GM23248 (cell line): ENCODE results near the gene SLC25A11. TPM values are rescaled to one million over a fixed set of nuclear protein-coding genes. Genes with fewer than 3 reads are reported as not detected.

ENCODE experiments used
- DNase-seq: peaks from one replicate; pipeline ENCODE4 v3.0.0-alpha.2; 2015
- H2AFZ ChIP-seq: fragments of 200-600 bp; sonication (generic); 2 replicates; pipeline ENCODE4 v1.6.1; 2016; ENCODE audit warnings: antibody characterized with exemption
- H3F3A ChIP-seq: fragments of 200-600 bp; sonication (generic); 2 replicates; pipeline ENCODE4 v1.6.1; 2016; ENCODE audit warnings: mild to moderate bottlenecking, antibody characterized with exemption, mixed run types; ENCODE audit not compliant: insufficient read depth
- H3K27ac ChIP-seq: fragments of 200-600 bp; sonication (generic); 2 replicates; pipeline ENCODE4 v1.5.1; 2016; ENCODE audit warnings: mild to moderate bottlenecking
- H3K27me3 ChIP-seq: fragments of 200-600 bp; sonication (generic); replicated peaks from 2 replicates; pipeline ENCODE4 v1.6.1; 2016; ENCODE audit warnings: mild to moderate bottlenecking; ENCODE audit not compliant: insufficient read depth
- H3K36me3 ChIP-seq: fragments of 200-600 bp; sonication (generic); 2 replicates; pipeline ENCODE4 v1.6.1; 2016; ENCODE audit warnings: low read depth, mild to moderate bottlenecking
- H3K4me1 ChIP-seq: fragments of 200-600 bp; sonication (generic); 2 replicates; pipeline ENCODE4 v1.6.1; 2016; ENCODE audit warnings: mild to moderate bottlenecking; ENCODE audit not compliant: insufficient read depth
- H3K4me2 ChIP-seq: fragments of 200-600 bp; sonication (generic); one replicate; pipeline ENCODE4 v1.6.1; 2016; ENCODE audit warnings: mild to moderate bottlenecking; ENCODE audit not compliant: unreplicated experiment
- H3K4me3 ChIP-seq: fragments of 200-600 bp; sonication (generic); 2 replicates; pipeline ENCODE4 v1.5.1; 2016; ENCODE audit warnings: mild to moderate bottlenecking
- H3K79me2 ChIP-seq: fragments of 200-600 bp; sonication (generic); 2 replicates; pipeline ENCODE4 v1.6.1; 2016; ENCODE audit warnings: mild to moderate bottlenecking; ENCODE audit not compliant: insufficient read depth
- H3K9ac ChIP-seq: fragments of 200-600 bp; sonication (generic); 2 replicates; pipeline ENCODE4 v1.6.1; 2016; ENCODE audit warnings: mild to moderate bottlenecking
- H3K9me2 ChIP-seq: fragments of 200-600 bp; sonication (generic); 2 replicates; pipeline ENCODE4 v1.6.1; 2016; ENCODE audit warnings: mixed run types, mild to moderate bottlenecking, moderate library complexity; ENCODE audit not compliant: insufficient read depth
- H3K9me3 ChIP-seq: fragments of 200-600 bp; sonication (generic); one replicate; pipeline ENCODE4 v1.6.1; 2017; ENCODE audit warnings: low read depth
- H4K20me1 ChIP-seq: fragments of 200-600 bp; sonication (generic); 2 replicates; pipeline ENCODE4 v1.6.0; 2016; ENCODE audit not compliant: insufficient read depth
- EZH2 ChIP-seq: fragments of 200-600 bp; sonication (generic); IDR thresholded peaks from 2 replicates; pipeline ENCODE4 v1.6.1; 2018; ENCODE audit warnings: antibody characterized with exemption, mild to moderate bottlenecking; ENCODE audit not compliant: insufficient read depth, poor library complexity, severe bottlenecking
- EZH2phosphoT487 ChIP-seq: fragments of 200-600 bp; sonication (generic); IDR thresholded peaks from 2 replicates; pipeline ENCODE4 v1.6.1; 2018; ENCODE audit warnings: antibody characterized with exemption, moderate library complexity, mild to moderate bottlenecking, low read depth; ENCODE audit not compliant: insufficient read depth
- WGBS, 2 experiments: methylation state at CpG; one replicate each; pipeline ENCODE4 v1.1.6; 2015 to 2017; ENCODE audit warnings: low lambda C conversion rate in 2 of 2, low coverage in 1 of 2; ENCODE audit errors: missing lambda C conversion rate in 2 of 2; 5-methylcytosine and 5-hydroxymethylcytosine counted together
- in situ Hi-C: fragments of 300-500 bp; cut with MboI; formaldehyde crosslinking; loops from 2 replicates; pipeline ENCODE4 v1.15.0; 2020
- polyA plus RNA-seq: library from polyadenylated mRNA; unstranded; fragments of >200 nt; fragmentation: Nextera tagmentation; extraction: Ambion mirVana; gene quantifications from 2 replicates; pipeline ENCODE4 v1.2.1, GENCODE V29; 2016
- total RNA-seq: library from RNA; depleted of rRNA; stranded (reverse); fragments of >200 nt; shearing (Covaris generic); gene quantifications from 2 replicates; pipeline ENCODE4 v1.2.3, GENCODE V29; 2014

SLC25A11 gene
- total and polyA plus RNA-seq, 2 experiments from 2014 or later = 68.5 to 71.4 TPM

GRCh38 chr17:4967539-4968485 is 28.0 kb upstream of the SLC25A11 start, which contains the start of gene SPAG7:
SPAG7 (minus strand) TSS chr17:4967817; CDS start chr17:4967804, 13 bp downstream.
- H3K27ac ChIP-seq = peak within 1 kb of the TSS; percentile 96
- WGBS, 2 experiments = 3 to 4% methylated on average over 62 to 66 of the region's 66 CpGs
- H3K9me2 ChIP-seq = no peaks in the 10 kb centered on the region
- H3K4me3 ChIP-seq = peak within 1 kb of the TSS; percentile 85
- TF ChIP-seq EZH2 (no peak), EZH2phosphoT487 (no peak)
- in situ Hi-C loops = no loop called here
- peak; percentile 97 for DNase-seq
- peaks cover 45% of the 10 kb centered on the region for H3F3A ChIP-seq
- no peaks in the 10 kb centered on the region for H3K27me3 ChIP-seq
- H3K4me1 ChIP-seq = peaks cover 24% of the 10 kb centered on the region
- peak within 1 kb of the TSS; percentile 91 for H3K9ac ChIP-seq
- H3K79me2 ChIP-seq = peaks cover 24% of the 10 kb centered on the region
- peak within 1 kb of the TSS; percentile 96 for H3K4me2 ChIP-seq
- peak within 1 kb of the TSS; percentile 55 for H2AFZ ChIP-seq
- H3K36me3 ChIP-seq = no peaks in the 10 kb centered on the region
- H3K9me3 ChIP-seq = no peaks in the 10 kb centered on the region
- no peaks in the 10 kb centered on the region for H4K20me1 ChIP-seq

GRCh38 chr17:4966844-4967538 is 27.1 kb upstream of the SLC25A11 start:
- WGBS, 2 experiments = 1 to 2% methylated on average over 40 to 41 of the region's 42 CpGs
- H3K36me3 ChIP-seq = no peaks in the 10 kb centered on the region
- in situ Hi-C loops = no loop called here
- peak overlapping the region; percentile 91 for H3K9ac ChIP-seq
- TF ChIP-seq EZH2 (no peak), EZH2phosphoT487 (no peak)
- H3K9me3 ChIP-seq = no peaks in the 10 kb centered on the region
- H3K79me2 ChIP-seq = peaks cover 24% of the 10 kb centered on the region
- H4K20me1 ChIP-seq = no peaks in the 10 kb centered on the region
- H3K4me1 ChIP-seq = peaks cover 24% of the 10 kb centered on the region
- peak overlapping the region; percentile 96 for H3K27ac ChIP-seq
- peak overlapping the region; percentile 85 for H3K4me3 ChIP-seq
- no peaks in the 10 kb centered on the region for H3K9me2 ChIP-seq
- DNase-seq = peak; percentile 99
- H3K4me2 ChIP-seq = peak overlapping the region; percentile 96
- H3F3A ChIP-seq = peaks cover 45% of the 10 kb centered on the region
- H2AFZ ChIP-seq = 0 out of 2 replicates have a peak overlapping the region, but pooled peaks have one; percentile 8
- no peaks in the 10 kb centered on the region for H3K27me3 ChIP-seq

GRCh38 chr17:4965311-4965986 is 25.6 kb upstream of the SLC25A11 start:
- peaks cover 24% of the 10 kb centered on the region for H3K4me1 ChIP-seq
- peaks cover 24% of the 10 kb centered on the region for H3K79me2 ChIP-seq
- no peak overlapping the region for H3K4me2 ChIP-seq
- DNase-seq = no peak
- no peaks in the 10 kb centered on the region for H3K9me3 ChIP-seq
- peaks cover 7% of the 10 kb centered on the region; the same call in 1 of the 2 replicates for H3K36me3 ChIP-seq
- no peak overlapping the region for H3K9ac ChIP-seq
- WGBS, 2 experiments = 97 to 98% methylated on average over 15 of the region's 15 CpGs
- no peaks in the 10 kb centered on the region for H4K20me1 ChIP-seq
- peak overlapping the region; percentile 90 for H3K27ac ChIP-seq
- no peaks in the 10 kb centered on the region for H3K9me2 ChIP-seq
- in situ Hi-C loops = no loop called here
- H3K4me3 ChIP-seq = no peak overlapping the region
- H3F3A ChIP-seq = peaks cover 36% of the 10 kb centered on the region
- no peaks in the 10 kb centered on the region for H3K27me3 ChIP-seq
- no peak overlapping the region for H2AFZ ChIP-seq
- no peak for TF ChIP-seq EZH2phosphoT487
- TF ChIP-seq EZH2 = no peak
